HL-60 (cell line): Measurements from ENCODE around the gene KIFC3.

Experiments
- DNase-seq, 2 experiments: peaks; one replicate each; pipeline ENCODE4 v3.0.0-alpha.2; 2010 to 2020; ENCODE audit warnings: low read depth in 1 of 2, low spot score in 1 of 2
- H3K27ac ChIP-seq: fragments of 250-450 bp; sonication (Bioruptor Pico); replicated peaks from 2 replicates; pipeline ENCODE4 v1.5.1; 2020; ENCODE audit warnings: mild to moderate bottlenecking, moderate library complexity
- H3K27me3 ChIP-seq: fragments of 250-450 bp; sonication (Bioruptor Pico); 2 replicates; pipeline ENCODE4 v1.5.1; 2021; ENCODE audit warnings: mild to moderate bottlenecking, moderate library complexity; ENCODE audit not compliant: insufficient read depth, poor library complexity, severe bottlenecking
- H3K4me3 ChIP-seq: replicated peaks from 2 replicates; pipeline ENCODE4 v1.5.1; 2011; ENCODE audit warnings: mild to moderate bottlenecking, control low read depth, low read length; ENCODE audit not compliant: insufficient read depth
- GABPA ChIP-seq: IDR thresholded peaks from 2 replicates; pipeline ENCODE4 v1.6.1; 2012; ENCODE audit warnings: low read depth
- POLR2AphosphoS5 ChIP-seq: IDR thresholded peaks from 2 replicates; pipeline ENCODE4 v1.6.1; 2012; ENCODE audit warnings: low read depth
- SPI1 ChIP-seq: IDR thresholded peaks from 2 replicates; pipeline ENCODE4 v1.6.1; 2012; ENCODE audit warnings: low read depth, mild to moderate bottlenecking, borderline replicate concordance
- TF ChIP-seq, protein P1 (sequence below): IDR thresholded peaks from 2 replicates; pipeline ENCODE4 v1.6.1; 2012; ENCODE audit warnings: low read depth; ENCODE audit not compliant: insufficient replicate concordance
- TF ChIP-seq, protein P2 (sequence below): IDR thresholded peaks from one replicate; pipeline ENCODE4 v1.5.1; 2011; ENCODE audit warnings: low read length, control low read depth, inconsistent platforms; ENCODE audit not compliant: insufficient read depth

KIFC3 gene

DNA sequence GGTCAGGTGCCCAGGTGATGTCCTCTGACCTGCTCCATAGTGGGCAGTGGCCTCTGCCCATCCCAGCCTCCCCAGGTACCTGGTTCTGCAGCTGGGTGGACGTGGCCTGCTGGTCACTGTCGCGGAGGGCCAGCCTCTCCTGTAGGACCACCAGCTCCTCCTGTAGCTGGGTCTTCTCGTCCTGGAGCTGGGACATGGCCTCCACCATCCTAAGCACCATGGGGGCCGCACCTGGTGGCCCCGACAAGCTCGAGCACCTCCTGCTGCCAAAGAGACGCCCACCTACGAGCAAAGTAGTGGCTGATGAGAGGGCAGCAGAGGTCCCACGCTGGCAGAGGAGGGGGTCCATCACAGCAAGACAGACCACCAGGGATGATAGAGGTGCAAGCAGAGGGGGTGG lies 16.9 kb downstream of the KIFC3 start:
- H3K27ac ChIP-seq, result no peak overlapping the region
- no peaks in the 10 kb centered on the region for H3K27me3 ChIP-seq
- no peak for DNase-seq
- TF ChIP-seq POLR2AphosphoS5 (no peak), SPI1 (no peak), GABPA (no peak)
- TF ChIP-seq, protein P1, sequence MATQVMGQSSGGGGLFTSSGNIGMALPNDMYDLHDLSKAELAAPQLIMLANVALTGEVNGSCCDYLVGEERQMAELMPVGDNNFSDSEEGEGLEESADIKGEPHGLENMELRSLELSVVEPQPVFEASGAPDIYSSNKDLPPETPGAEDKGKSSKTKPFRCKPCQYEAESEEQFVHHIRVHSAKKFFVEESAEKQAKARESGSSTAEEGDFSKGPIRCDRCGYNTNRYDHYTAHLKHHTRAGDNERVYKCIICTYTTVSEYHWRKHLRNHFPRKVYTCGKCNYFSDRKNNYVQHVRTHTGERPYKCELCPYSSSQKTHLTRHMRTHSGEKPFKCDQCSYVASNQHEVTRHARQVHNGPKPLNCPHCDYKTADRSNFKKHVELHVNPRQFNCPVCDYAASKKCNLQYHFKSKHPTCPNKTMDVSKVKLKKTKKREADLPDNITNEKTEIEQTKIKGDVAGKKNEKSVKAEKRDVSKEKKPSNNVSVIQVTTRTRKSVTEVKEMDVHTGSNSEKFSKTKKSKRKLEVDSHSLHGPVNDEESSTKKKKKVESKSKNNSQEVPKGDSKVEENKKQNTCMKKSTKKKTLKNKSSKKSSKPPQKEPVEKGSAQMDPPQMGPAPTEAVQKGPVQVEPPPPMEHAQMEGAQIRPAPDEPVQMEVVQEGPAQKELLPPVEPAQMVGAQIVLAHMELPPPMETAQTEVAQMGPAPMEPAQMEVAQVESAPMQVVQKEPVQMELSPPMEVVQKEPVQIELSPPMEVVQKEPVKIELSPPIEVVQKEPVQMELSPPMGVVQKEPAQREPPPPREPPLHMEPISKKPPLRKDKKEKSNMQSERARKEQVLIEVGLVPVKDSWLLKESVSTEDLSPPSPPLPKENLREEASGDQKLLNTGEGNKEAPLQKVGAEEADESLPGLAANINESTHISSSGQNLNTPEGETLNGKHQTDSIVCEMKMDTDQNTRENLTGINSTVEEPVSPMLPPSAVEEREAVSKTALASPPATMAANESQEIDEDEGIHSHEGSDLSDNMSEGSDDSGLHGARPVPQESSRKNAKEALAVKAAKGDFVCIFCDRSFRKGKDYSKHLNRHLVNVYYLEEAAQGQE, result no peak
- TF ChIP-seq, protein P2, sequence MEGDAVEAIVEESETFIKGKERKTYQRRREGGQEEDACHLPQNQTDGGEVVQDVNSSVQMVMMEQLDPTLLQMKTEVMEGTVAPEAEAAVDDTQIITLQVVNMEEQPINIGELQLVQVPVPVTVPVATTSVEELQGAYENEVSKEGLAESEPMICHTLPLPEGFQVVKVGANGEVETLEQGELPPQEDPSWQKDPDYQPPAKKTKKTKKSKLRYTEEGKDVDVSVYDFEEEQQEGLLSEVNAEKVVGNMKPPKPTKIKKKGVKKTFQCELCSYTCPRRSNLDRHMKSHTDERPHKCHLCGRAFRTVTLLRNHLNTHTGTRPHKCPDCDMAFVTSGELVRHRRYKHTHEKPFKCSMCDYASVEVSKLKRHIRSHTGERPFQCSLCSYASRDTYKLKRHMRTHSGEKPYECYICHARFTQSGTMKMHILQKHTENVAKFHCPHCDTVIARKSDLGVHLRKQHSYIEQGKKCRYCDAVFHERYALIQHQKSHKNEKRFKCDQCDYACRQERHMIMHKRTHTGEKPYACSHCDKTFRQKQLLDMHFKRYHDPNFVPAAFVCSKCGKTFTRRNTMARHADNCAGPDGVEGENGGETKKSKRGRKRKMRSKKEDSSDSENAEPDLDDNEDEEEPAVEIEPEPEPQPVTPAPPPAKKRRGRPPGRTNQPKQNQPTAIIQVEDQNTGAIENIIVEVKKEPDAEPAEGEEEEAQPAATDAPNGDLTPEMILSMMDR, result no peak
- H3K4me3 ChIP-seq, result no peak overlapping the region

DNA sequence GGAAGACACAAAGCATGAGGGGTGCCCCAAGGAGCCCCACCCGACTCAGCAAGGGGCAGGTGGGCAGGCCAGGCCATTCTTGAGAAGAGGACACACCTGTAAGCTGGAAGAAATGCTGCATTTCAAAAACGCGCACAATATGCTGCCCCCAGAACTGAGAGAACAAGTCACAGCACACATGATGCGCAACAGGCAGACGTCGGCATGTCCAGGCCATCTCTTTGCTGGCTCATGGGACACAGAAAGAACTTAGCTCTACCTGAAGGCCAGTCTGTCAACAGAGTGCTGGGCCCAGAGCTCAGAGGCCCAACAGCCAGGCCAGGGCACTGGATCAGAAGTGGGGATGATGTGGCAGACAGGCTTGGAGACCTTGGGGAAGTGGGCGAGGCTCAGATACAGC lies 18.0 kb downstream of the KIFC3 start:
- no peak for DNase-seq
- Histone ChIP-seq H3K4me3 (no peak overlapping the region), H3K27ac (no peak overlapping the region), H3K27me3 (no peaks in the 10 kb centered on the region)
- TF ChIP-seq POLR2AphosphoS5, result no peak
- TF ChIP-seq, protein P2, result no peak
- TF ChIP-seq SPI1, result no peak
- TF ChIP-seq GABPA, result no peak
- TF ChIP-seq, protein P1, result no peak

DNA sequence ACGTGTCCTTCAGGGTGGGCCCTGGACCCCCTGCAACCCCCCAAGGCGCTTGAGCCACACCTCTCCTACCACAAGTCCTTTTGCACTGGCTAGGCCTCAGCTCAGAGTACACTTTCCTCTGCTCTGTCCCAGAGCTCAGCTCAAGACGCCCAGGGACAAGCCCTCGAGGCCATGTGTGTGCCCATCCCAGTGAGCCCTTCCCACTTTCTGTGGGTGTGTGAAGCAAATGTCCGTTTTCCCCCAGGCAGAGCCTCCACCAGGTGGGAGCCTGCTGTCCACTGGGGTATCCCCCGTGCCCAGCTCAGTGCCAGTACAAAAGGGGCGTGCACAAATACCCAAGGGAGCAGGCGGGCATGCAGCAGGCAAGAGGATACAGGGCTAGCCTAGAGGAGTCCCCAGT lies 18.4 kb downstream of the KIFC3 start:
- no peaks in the 10 kb centered on the region for H3K27me3 ChIP-seq
- TF ChIP-seq, protein P2, result no peak
- TF ChIP-seq, protein P1, result no peak
- TF ChIP-seq GABPA (no peak), SPI1 (no peak), POLR2AphosphoS5 (no peak)
- no peak overlapping the region for H3K4me3 ChIP-seq
- no peak overlapping the region for H3K27ac ChIP-seq
- no peak for DNase-seq
